HG03342 (cell line): ENCODE measurements around the gene KISS1.

Source experiments
- ATAC-seq: cut with Tn5 transposase; IDR thresholded peaks from one replicate; pipeline ENCODE4 v1.9.1; 2021; ENCODE audit warnings: mild to moderate bottlenecking, moderate library complexity; ENCODE audit not compliant: unreplicated experiment

The KISS1 gene

DNA sequence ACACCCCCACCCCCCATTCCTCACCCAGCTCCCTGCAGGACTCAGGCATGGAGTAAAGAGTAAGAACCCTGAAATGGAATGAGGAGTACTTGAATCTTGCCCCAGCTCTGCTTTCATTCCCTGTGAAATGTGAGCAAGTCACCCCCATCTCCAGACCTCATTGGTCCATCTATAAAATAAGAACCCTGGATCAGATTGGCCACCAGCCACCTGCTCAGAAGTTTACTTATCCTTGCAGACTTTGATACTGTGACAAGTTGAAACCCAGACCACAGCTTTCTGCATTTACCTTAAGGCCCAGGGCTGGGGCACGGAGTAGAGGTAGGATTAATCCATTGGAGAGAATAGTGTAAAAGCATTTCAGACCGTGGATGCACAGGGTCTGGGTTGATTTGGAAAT lies 2.2 kb downstream of the KISS1 start:
- no peak for ATAC-seq

DNA sequence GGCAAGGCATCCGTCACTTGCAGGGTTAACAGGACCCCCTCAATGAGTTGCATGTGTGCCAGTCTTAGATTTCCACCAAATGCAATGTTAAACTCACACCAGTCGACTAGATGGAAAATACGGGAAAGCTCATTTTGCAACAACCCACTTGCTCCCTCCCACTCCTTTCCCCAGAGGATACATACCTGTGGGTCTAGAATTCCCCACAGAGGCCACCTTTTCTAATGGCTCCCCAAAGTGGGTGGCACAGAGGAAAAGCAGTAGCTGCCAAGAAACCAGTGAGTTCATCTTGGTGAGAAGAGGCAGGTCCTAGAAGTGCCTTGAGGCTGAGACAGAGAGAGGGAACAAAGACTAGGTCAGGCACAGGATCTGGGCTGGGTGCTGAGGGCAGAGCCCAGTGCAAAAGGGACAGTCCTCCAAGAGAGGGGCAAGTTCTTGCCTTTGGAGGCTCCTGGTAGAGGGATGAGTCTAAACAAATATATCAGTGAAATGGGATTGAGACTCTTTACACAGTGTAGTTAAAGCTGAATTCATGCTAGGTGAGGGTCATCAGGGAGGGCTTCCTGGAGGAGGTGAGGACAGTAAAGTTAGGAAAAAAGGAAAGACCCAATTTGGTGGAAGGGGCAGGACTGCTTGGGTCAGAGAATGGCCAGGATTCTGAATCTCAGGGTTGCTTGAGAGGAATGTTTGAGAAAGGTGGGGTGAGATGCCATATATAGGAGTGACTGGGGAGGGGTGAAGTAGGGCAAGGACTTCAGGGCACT lies 3.5 kb downstream of the KISS1 start:
- ATAC-seq: no peak

DNA sequence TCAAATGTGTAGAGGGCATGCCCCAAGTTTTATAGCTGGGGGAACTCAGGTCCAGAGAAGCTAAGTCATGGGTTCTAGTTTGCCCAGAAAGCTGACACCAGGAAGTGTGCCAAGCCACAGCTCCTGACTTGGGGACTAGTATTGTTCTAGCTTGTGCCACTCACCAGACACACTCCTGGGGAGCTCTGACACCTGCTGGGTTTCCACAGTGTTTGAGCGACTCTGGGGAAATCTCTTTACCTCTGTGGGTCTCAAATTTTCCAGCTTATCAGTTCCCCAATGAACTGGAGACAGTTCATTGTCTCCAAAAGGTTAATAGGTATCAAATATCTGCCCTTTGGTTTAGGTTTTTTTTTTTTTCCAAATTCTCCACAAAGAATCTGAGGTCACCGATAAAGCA lies 4.2 kb downstream of the KISS1 start:
- no peak for ATAC-seq

DNA sequence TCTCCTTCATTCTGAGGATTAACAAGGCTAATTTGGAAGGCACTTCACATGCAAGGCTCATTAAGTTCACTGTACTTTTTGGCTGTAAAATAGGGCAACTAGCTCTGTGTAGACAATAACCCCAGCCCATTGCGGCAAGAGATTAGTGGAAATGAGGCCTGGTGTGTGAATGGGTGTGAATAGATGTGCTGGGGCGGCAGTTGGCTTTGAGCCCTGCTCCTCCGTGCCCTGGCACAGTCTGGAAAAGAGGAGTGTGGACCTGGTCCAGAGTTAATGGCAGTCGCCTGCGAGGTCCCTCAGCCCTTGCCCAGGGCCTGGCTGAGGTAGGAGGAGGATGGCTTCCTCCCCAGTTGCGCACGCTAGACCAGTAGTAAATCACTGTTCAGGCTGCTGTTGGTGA lies 4.8 kb downstream of the KISS1 start:
- no peak for ATAC-seq

DNA sequence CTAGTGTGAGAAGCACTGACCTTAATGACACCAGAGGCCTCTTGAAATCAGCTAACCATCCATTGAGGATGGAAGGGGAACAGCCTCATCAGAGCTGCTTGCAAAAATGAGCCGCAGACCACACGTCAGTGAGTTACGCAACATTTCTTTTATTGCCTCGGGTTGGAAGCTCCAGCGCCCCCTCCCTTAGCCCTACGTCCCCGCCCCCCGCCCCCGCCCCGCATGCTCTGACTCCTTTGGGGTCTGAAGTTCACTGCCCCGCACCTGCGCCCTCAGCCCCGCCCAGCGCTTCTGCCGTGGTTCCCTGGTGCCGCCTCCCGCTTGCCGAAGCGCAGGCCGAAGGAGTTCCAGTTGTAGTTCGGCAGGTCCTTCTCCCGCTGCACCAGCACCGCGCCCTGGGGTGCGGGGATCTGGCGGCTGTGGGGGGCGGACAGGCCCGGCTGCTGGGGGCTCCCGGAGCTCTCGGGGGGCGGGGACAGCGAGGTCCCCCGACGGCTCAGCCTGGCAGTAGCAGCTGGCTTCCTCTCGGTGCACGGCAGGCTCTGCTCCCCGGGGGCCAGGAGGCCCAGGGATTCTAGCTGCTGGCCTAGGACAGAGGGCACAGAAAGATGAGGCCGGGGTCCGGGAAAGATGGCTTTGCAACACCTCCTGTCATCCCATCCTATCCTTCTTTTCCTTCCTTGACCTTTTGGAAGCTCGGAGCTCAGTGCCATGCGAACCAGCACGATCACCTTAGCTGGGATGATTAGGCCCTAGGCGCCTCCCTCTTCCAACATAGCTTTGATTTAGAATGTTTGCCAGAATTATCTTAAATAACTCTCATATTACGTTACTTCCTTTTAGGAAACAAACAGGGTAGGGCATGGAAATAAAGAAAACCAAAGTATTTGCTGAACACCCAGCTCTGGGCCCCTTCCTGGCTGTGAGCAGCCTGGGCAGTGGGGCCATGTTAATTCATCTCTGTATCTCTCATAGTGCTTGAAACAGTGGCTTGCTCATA lies 5.8 kb downstream of the KISS1 start:
- ATAC-seq: no peak

DNA sequence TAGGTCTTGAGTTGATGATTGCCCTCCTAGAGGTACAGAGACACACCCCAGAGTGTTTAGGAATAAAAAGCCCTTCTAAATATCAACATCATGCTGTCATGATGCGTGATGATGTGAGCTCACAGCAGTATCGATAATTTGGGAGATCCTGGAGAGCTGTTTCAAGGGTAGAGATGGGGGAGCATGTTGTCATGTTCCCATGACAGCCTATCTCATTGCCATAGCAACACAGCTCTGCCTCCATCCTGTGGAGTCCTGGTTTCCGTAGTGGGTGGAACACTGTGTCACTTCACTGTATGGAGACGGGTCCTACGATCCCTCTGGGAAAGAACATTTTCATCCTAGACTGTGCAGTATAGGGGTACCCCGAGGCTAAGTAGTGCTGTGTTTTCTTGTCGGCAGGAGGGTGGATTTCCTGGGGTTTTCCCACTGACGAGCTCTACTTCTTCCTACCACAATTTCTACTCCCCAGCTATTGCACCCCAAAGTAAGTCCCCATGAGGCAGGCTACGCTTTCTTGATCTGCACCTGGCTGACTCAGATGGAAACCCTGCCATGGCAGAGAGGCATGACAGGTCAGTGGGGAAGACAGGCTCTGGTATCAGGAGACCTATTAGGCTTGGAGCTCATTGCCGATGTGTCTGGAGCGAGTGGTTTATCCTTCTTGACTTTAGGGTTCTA lies 7.2 kb downstream of the KISS1 start:
- ATAC-seq: no peak

DNA sequence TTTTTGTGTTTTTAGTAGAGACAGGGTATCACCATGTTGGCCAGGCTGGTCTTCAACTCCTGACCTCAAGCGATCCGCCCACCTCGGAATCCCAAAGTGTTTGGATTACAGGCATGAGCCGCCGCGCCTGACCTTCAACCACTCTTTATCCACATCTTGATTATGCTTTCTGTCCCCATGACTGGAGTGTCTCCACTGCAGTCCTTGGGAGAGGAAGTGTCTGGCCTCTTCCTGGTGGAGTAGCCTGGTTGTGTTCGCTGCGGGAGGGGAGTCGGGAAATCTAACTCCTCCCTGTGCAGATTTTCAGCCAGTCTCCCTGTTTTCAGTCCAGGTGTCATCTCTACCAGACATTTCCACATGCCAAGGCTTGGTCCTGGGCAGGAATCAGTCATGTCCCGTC lies 9.7 kb downstream of the KISS1 start:
- ATAC-seq: no peak

DNA sequence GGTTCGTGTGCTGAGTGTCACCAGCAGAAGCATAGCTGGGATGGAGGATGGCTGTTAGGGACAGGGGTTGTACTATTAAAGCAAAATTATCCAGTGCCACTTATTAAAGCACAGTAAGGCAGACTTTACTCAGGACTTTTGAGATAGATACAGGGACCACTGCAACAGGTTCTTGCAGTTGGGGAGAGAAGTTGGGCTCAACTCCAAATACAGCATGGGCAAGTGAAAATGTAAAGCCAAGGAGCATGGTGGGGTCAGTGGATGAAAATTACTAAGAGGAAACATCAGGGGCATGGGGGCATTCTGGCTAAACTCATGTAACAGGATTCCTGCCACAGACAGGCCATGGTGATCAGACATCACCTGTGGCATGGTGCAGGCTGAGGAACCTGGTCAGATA lies 15.2 kb downstream of the KISS1 start:
- no peak for ATAC-seq

DNA sequence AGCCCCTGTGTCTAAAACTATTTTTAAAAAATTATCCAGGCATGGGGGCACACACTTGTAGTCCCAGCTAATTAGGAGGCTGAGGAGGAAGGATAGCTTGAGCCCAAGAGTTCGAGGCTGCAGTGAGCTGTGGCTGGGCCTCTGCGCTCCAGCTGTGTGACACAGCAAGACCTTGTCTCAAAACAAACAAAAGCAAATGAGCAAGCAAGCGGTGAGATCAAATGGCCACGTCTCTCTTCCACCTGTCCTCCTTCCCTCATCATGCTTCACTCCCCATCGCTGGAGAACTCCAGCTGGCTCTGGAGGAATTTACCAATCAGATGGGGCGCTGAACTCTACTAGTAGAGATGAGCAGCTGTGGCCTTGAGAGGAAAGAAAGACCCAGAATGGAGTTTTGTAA lies 16.2 kb downstream of the KISS1 start:
- no peak for ATAC-seq

DNA sequence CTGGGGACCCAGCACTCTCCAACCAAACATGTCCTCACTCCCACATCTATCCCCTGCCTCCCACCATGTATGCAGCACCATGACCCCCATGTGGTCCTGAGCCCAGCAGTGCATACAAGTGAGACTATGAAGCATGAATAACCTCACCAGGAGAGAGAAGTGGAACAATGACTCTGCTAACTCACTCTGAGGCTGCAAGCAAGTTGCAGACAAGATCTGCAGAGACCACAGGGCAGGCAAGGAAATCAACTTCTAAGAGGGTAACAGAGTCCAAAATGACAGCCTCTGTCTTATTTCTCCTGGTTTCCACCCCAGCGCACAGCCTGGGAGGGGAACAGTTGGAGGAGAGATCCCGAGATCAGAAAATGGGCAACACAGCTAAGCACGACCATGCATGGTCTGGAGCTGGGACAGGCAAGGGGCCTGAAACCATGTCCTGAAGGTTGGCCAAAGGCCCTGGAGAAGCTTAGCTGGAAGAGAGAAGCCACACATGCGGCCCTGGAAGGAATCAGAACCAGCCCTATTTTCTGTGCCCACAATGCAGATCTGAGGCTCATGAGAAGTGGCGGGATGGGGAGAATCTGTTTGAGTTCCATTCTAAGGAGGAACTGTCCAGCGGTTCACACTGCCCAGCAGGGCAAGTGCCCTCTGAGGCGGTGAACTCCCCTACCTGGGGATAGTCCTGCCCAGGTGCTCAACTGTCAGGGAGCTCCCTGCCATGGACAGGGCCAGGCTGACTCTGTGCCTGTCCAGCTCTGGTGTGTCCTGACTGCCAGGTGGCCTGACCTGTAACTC lies 17.6 kb downstream of the KISS1 start:
- ATAC-seq: no peak

DNA sequence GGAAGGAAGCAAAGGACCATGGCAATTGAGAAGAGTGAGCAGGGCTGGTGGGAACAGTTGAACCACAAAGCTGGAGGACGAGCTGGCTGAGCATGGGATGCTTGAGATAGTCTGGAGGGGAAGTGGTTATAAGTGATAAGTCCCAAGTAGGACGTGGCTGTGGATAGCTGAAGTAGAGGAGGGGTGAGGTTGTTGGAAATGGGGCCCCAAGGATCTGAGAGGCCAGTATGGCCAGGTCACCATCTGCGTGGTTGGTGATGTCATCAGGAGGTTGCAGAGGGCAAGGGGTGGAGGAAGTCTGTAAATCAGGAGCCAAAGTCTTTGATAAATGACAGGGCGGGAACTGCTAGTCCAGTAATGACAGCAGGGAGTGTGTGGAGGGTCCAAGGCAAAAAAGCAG lies 19.2 kb downstream of the KISS1 start:
- no peak for ATAC-seq

DNA sequence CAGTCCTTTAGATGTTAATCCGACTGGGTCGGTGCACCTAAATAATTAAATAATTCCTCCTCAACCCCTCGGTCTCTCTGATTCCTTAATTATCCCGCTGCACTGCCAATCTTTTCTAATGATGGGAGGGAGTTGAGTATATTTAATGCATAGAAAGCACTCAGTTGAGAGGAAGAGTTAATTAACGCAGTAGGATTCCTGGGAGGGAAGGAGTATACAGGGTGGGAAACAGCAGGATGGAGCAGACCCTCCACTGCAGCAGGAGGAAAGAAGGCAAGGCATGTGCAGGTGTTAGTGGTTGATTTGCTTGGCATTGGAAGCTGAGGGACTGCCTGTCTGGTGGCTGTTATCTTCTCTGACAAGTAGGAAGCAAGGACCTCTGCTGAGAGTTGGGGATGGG lies 20.2 kb downstream of the KISS1 start:
- no peak for ATAC-seq

DNA sequence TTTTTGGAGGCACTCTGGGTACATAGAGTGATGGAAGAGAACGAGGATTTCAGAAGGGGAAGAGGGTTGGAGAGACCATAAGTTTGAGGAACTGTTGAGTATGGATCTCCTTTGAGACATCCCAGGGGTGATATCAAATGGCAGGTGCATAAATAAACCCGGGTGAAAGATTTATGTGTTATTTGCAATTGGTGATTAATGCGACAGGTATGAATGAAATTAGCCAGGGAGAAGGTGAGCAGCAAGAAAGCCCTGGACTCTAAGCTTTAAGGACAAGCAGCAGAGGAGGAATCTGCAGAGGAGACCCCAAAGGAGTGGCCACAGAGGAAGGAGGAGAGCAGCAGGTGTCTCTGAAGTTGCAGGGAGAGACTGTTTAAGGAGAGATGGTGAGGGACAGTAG lies 21.3 kb downstream of the KISS1 start:
- no peak for ATAC-seq

DNA sequence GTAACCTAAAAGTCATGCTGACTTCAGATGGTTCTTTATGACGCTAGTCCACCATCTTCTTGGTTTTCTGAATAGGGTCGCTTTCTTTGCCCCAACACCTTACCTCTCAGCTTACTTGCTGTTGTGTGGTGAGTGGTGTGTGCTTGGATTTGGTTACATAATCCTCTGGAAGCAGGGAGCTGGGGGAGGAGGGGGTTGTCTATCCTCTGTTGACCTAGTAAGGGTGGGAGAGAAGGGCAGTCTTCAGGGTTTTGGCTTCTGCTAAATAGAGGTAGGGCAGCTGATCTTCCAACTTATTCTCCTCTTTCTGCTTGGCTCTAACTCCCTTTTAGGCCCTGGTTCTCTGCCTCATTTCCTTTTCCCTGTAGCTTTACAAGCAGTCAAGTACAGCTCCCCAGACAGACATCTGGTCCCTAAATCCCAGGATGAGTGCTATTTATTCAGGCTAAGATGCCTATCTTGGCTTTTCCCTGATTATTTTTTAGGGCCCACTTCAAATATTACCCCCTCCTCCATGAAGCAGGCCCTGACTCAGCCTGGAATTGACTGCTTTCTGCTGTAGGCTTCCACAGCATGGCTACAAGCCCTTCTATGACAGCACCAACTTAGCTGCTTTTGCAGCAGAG lies 23.8 kb downstream of the KISS1 start:
- no peak for ATAC-seq

DNA sequence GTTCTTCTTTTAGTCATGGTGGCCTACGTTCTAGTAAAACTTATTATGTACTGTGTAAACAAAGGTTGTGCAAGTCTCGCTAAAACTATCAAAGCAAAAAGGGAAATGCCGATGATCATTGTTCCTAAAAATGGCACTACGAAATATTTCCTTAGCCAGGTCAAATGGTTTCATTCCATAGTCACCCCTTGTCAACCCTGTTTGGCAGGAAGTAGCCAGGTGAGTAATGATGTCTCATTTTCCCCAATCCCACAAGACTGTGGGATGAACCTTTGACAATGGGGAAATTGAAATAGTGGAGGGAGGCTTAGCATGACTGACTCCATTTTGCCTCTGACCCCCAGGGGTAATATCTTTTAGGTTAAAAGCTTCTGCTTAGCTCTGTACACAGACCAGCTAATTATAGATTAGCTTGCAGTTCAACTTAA lies 24.5 kb downstream of the KISS1 start:
- no peak for ATAC-seq

DNA sequence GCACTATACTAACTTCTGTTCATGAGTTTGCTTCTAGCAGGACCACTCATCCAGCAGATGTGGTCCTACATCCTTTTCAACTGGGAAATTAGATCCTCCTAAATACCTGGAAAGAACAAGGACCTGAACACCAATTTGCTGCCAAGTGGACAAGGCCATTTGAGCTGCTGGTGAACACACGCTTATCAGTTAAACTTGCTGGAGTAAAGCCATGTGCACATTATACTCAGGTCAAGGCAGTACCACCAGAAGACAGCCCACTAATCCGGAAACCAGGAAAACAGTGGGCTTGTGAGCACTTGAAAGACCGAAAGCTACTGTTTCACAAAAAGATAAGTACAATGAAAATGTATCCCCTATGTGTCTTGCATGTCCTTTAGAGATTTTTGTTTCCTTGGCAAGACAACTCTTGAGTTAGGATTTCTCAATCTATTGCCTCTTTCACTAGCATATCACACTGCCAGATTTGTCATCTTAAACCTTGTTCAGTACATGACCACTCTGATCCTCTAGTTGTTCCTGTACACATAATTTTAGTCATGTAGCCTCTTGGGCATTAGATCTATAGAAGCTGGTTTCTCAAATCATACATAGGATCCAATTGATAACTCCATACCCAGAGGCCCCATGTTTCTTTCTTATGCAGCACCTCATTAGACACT lies 25.7 kb downstream of the KISS1 start:
- ATAC-seq: no peak

DNA sequence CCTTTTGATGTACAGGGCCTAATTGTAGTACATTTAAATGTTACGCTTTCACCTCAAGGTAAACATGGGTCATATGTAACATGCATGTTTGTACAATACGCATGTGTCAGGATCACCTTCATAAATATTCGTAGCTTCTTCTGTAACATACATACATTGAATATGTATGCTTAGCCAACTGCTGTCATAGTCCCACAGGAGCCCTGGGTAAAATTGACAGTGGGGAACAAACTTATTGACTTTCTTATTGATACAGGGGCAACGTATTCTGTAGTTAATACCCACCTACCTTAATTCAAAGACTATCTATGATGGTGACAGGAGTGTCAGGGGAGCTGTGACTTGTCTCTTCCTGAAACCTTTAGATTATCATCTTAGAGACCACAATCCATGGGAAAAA lies 26.4 kb downstream of the KISS1 start:
- ATAC-seq: no peak

DNA sequence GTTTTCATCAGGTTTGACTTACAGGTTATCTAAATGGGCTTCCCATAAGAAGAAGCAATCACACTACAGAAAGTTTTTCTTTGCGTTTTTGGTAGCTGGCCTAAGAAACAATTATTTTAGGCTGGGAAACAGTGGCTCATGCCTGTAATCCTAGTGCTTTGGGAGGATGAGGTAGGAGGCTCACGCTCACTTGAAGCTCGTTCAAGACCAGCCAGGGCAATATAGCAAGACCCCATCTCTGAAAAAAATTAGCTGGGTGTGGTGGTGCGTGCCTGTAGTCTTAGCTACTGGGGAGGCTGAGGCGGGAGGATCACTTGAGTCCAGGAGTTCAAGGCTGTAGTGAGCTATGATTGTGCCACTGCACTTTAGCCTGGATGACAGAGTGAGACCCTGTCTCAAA lies 28.6 kb downstream of the KISS1 start:
- no peak for ATAC-seq

DNA sequence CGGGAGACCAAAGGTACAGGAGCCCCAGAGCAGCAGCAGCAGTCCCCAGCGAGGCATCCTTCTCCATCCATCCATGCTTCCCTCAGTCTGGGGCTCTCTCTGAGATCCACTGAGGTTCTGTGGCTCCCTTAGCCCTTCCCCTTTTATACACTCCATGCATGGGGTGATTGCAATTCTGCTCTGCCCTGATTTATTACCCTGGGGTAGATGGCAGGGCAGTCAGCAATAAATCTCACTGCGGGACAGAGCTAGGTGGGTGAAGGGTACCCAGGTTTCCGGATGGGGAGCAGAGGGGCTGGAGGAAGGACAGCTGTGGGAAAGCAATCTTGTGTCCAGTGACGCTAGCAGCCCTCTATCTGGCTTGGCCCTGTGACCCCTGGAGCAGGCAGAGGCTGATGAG lies 30.1 kb downstream of the KISS1 start, which contains the start of gene REN:
TSS of gene REN (minus strand) at position 119 of the 400 bp plus-strand sequence. CDS start at position 75, 44 bp downstream.
- ATAC-seq: no peak
